Caco-2 (cell line): ENCODE measurements around the gene LARP1. TPM values are rescaled to one million over a fixed set of nuclear protein-coding genes. Genes with fewer than 3 reads are reported as not detected.

Source experiments
- BruUV-seq: library from RNA; stranded (reverse); fragments of 400-500 nt; replicated peaks from 2 replicates; lab custom pipeline; 2021; lab: Mats Ljungman, UMichigan
- CTCF ChIA-PET: fragments of 300-600 bp; sonication (Branson Sonifier 250); formaldehyde crosslinking; loops from one replicate; lab custom pipeline; 2022; ENCODE audit warnings: antibody characterized with exemption; lab: Charles Lee
- POLR2A ChIA-PET: fragments of 300-600 bp; sonication (Branson Sonifier 250); formaldehyde crosslinking; loops from one replicate; lab custom pipeline; 2022; ENCODE audit warnings: antibody characterized with exemption; lab: Charles Lee
- DNase-seq, 2 experiments: peaks; one replicate each; pipeline versions ENCODE4 v3.0.0 to v3.0.0-alpha.2; 2020 to 2022
- H3K27me3 ChIP-seq: replicated peaks from 2 replicates; pipeline ENCODE4 v1.6.0; 2011; ENCODE audit warnings: low read length; ENCODE audit not compliant: control insufficient read depth, insufficient read depth
- H3K36me3 ChIP-seq: 2 replicates; pipeline ENCODE4 v1.5.1; 2011; ENCODE audit warnings: low read length; ENCODE audit not compliant: control insufficient read depth, insufficient read depth
- H3K4me1 ChIP-seq: fragments of 250-450 bp; sonication (Bioruptor Pico); 2 replicates; pipeline ENCODE4 v1.5.1; 2020; ENCODE audit warnings: mild to moderate bottlenecking
- H3K4me3 ChIP-seq: 2 replicates; pipeline ENCODE4 v1.5.1; 2011; ENCODE audit warnings: low read depth, mild to moderate bottlenecking, control low read depth, low read length
- H3K9me3 ChIP-seq: fragments of 250-450 bp; sonication (Bioruptor Pico); 2 replicates; pipeline ENCODE4 v1.5.1; 2020; ENCODE audit warnings: mild to moderate bottlenecking, moderate library complexity
- H3K27ac Mint-ChIP-seq: one replicate; pipeline ENCODE4 v1.8.0; 2022; ENCODE audit warnings: mixed read lengths; ENCODE audit not compliant: unreplicated experiment
- H3K27me3 Mint-ChIP-seq: one replicate; pipeline ENCODE4 v1.8.0; 2022; ENCODE audit warnings: mixed read lengths; ENCODE audit not compliant: insufficient read depth, unreplicated experiment
- H3K36me3 Mint-ChIP-seq: one replicate; pipeline ENCODE4 v1.8.0; 2022; ENCODE audit warnings: mild to moderate bottlenecking, mixed read lengths; ENCODE audit not compliant: insufficient read depth, unreplicated experiment
- H3K4me1 Mint-ChIP-seq: one replicate; pipeline ENCODE4 v1.8.0; 2022; ENCODE audit warnings: low read depth, mixed read lengths; ENCODE audit not compliant: unreplicated experiment
- H3K4me3 Mint-ChIP-seq: one replicate; pipeline ENCODE4 v1.8.0; 2022; ENCODE audit warnings: mild to moderate bottlenecking, moderate library complexity, mixed read lengths; ENCODE audit not compliant: unreplicated experiment
- H3K9me3 Mint-ChIP-seq: one replicate; pipeline ENCODE4 v1.8.0; 2022; ENCODE audit warnings: mixed read lengths; ENCODE audit not compliant: unreplicated experiment
- CTCF ChIP-seq, 2 experiments: fragments of 200-600 bp in 1 of 2; IDR thresholded peaks; 1 replicate in 1 of 2; 2 replicates in 1 of 2; pipeline versions ENCODE4 v1.5.1 to v1.8.0; 2011 to 2022; ENCODE audit warnings: antibody characterized with exemption in 1 of 2, control low read depth in 1 of 2, inconsistent platforms in 1 of 2, low read depth in 1 of 2, low read length in 1 of 2, mild to moderate bottlenecking in 1 of 2, moderate library complexity in 1 of 2; ENCODE audit not compliant: insufficient read depth in 1 of 2, severe bottlenecking in 1 of 2, unreplicated experiment in 1 of 2
- intact Hi-C: fragments of 100-400 bp; cut with micrococcal nuclease; formaldehyde crosslinking; loops from one replicate; pipeline ENCODE4 v1.10.0; 2022; ENCODE audit not compliant: unreplicated experiment
- total RNA-seq: library from RNA; stranded (reverse); gene quantifications from 2 replicates; pipeline ENCODE4 v1.2.3, GENCODE V29; 2022

The LARP1 gene
- total RNA-seq, 1 experiment from 2014 or later = 372 TPM

- Histone ChIP-seq H3K4me3 (no peak overlapping the region), H3K4me1 (peaks cover 11% of the 10 kb centered on the region), H3K36me3 (no peaks in the 10 kb centered on the region; the same call in 1 of the 2 replicates), H3K27me3 (no peaks in the 10 kb centered on the region), H3K9me3 (no peaks in the 10 kb centered on the region)
- Mint-ChIP-seq H3K9me3 (no peaks in the 10 kb centered on the region), H3K36me3 (no peaks in the 10 kb centered on the region), H3K4me3 (no peak overlapping the region), H3K27ac (no peak overlapping the region), H3K27me3 (no peaks in the 10 kb centered on the region), H3K4me1 (peaks cover 24% of the 10 kb centered on the region)
- TF ChIP-seq CTCF (IDR thresholded peaks at IDR 0.05; ENCODE audit: insufficient read depth in 1 of 2, low read depth in 1 of 2, low read length in 1 of 2, severe bottlenecking in 1 of 2, unreplicated experiment in 1 of 2) = no peak
- ChIA-PET CTCF (no interaction called here), POLR2A (no interaction called here)
- intact Hi-C loops = no loop called here
- BruUV-seq = no TSS peak
- DNase-seq = no peak
Measured at GRCh38 chr5:154723740-154724505, 31.3 kb upstream of the LARP1 start.

- no peak overlapping the region for H3K27ac Mint-ChIP-seq
- H3K36me3 Mint-ChIP-seq = no peaks in the 10 kb centered on the region
- Histone ChIP-seq H3K4me1 (peaks cover 11% of the 10 kb centered on the region), H3K9me3 (no peaks in the 10 kb centered on the region), H3K27me3 (no peaks in the 10 kb centered on the region), H3K4me3 (no peak overlapping the region), H3K36me3 (no peaks in the 10 kb centered on the region; the same call in 1 of the 2 replicates)
- H3K27me3 Mint-ChIP-seq = no peaks in the 10 kb centered on the region
- H3K4me1 Mint-ChIP-seq = peaks cover 30% of the 10 kb centered on the region
- no peak for TF ChIP-seq CTCF (IDR thresholded peaks at IDR 0.05; ENCODE audit: insufficient read depth in 1 of 2, low read depth in 1 of 2, low read length in 1 of 2, severe bottlenecking in 1 of 2, unreplicated experiment in 1 of 2)
- H3K9me3 Mint-ChIP-seq = no peaks in the 10 kb centered on the region
- intact Hi-C loops = no loop called here
- H3K4me3 Mint-ChIP-seq = no peak overlapping the region
- no TSS peak for BruUV-seq
- POLR2A ChIA-PET = no interaction called here
- no peak for DNase-seq
- CTCF ChIA-PET = no interaction called here
Measured at GRCh38 chr5:154727361-154727760, 27.8 kb upstream of the LARP1 start.

DNA sequence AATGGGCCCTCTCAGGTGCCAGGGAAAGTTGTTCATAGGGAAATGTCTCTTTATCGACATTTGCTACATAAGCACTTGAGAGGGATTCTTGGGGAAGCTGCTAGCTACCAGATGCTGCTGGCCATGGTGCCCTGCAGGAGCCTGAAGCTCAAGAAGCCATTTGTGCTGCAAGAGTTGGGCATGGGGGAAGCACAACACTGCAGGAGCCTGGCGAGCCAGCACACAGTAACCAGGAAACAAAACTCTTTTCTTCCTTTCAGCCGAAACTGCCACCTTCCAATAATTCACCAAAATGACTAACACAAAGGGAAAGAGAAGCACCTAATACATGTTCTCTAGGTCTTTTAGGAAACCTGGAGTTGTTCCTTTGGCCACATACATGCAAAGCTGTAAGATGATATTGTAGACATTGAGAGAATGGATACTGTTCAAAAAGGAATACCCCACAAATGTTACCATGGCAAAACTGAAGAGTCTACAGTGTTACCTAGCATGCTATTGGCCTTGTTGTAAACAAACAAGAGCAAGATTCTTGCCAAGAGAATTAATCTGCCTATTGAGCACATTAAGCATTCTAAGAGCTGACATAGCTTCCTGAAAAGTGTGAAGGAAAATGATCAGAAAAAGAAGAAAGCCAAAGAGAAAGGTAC is 26.1 kb upstream of the LARP1 start:
- Histone ChIP-seq H3K9me3 (no peaks in the 10 kb centered on the region), H3K4me3 (no peak overlapping the region), H3K4me1 (peaks cover 11% of the 10 kb centered on the region), H3K36me3 (no peaks in the 10 kb centered on the region; the same call in 1 of the 2 replicates), H3K27me3 (no peaks in the 10 kb centered on the region)
- POLR2A ChIA-PET = no interaction called here
- no TSS peak for BruUV-seq
- DNase-seq = no peak
- Mint-ChIP-seq H3K4me1 (peaks cover 20% of the 10 kb centered on the region), H3K27me3 (no peaks in the 10 kb centered on the region), H3K9me3 (no peaks in the 10 kb centered on the region), H3K27ac (no peak overlapping the region), H3K4me3 (no peak overlapping the region), H3K36me3 (no peaks in the 10 kb centered on the region)
- CTCF ChIA-PET = no interaction called here
- TF ChIP-seq CTCF (IDR thresholded peaks at IDR 0.05; ENCODE audit: insufficient read depth in 1 of 2, low read depth in 1 of 2, low read length in 1 of 2, severe bottlenecking in 1 of 2, unreplicated experiment in 1 of 2) = no peak
- intact Hi-C loops = no loop called here
